Measurements from ENCODE around the gene GPR107. TPM values are rescaled to one million over a fixed set of nuclear protein-coding genes. Genes with fewer than 3 reads are reported as not detected.

The GPR107 gene
- total and polyA plus RNA-seq, 2 of the 8 experiments (the other 6 are each of a cell fraction or from before 2014, with no cell fraction given), result 19.3 to 30.7 TPM

GRCh38 chr9:130173666-130173983, 119.9 kb downstream of the GPR107 start:
- ChIA-PET CTCF (ENCODE audit: partially characterized antibody) (interaction anchor here (0.7 to 2.8 kb wide), 13 partner anchors 8 to 154 kb away, joined by 3 to 20 read pairs (median 4); no protein-coding TSS in a partner anchor), POLR2A (ENCODE audit: partially characterized antibody) (interaction anchor here (1.0 to 1.8 kb wide), 3 partner anchors 20 to 35 kb away, joined by 3 to 5 read pairs (median 4); no protein-coding TSS in a partner anchor)
- Histone ChIP-seq H2BK5ac (ENCODE audit: low read depth, low read length) (peak overlapping the region; percentile 52; the same call in 1 of the 2 replicates), H3K4me1 (replicated peaks in 1 of 4; ENCODE audit: control insufficient read depth in 3 of 4, insufficient read depth in 4 of 4, low read length in 3 of 4) (peaks cover 4 to 14% (median 10%) of the 10 kb centered on the region in 4 experiments), H3K79me1 (ENCODE audit: low read depth, low read length) (peaks cover 13% of the 10 kb centered on the region), H3K4me3 (ENCODE audit: extremely low read depth in 1 of 4, insufficient read depth in 2 of 4, low read depth in 3 of 4, low read length in 4 of 4) (peak overlapping the region; percentile 44 to 80 (median 54); a peak in 6 of 8 replicates), H4K5ac (ENCODE audit: insufficient read length, low read depth, low read length) (no peak overlapping the region), H4K91ac (replicated peaks; ENCODE audit: insufficient read length, low read length) (peak overlapping the region; percentile 72), H4K8ac (ENCODE audit: extremely low read depth, insufficient read depth, low read length) (no peak overlapping the region), H3K23me2 (ENCODE audit: low read depth, low read length) (peaks cover 11% of the 10 kb centered on the region), H3K27ac (ENCODE audit: low read depth, low read length) (no peak overlapping the region), H2AFZ (ENCODE audit: low read length) (no peak overlapping the region), H3K18ac (ENCODE audit: extremely low read depth, low read length) (peak overlapping the region; percentile 73), H4K20me1 (replicated peaks in 1 of 2; ENCODE audit: control insufficient read depth in 1 of 2, insufficient read depth in 2 of 2, low read length in 2 of 2) (peaks cover 3 to 12% of the 10 kb centered on the region in 2 experiments), H3K9me3 (ENCODE audit: insufficient read depth in 2 of 2, low read depth in 1 of 2, low read length in 1 of 2) (no peaks in the 10 kb centered on the region), H3K9ac (replicated peaks in 1 of 4; ENCODE audit: extremely low read depth in 1 of 4, low read depth in 3 of 4, low read length in 3 of 4) (no peak overlapping the region), H2BK120ac (replicated peaks; ENCODE audit: low read depth, low read length) (no peak overlapping the region), H3K14ac (ENCODE audit: insufficient read length) (no peak overlapping the region), H3K4me2 (ENCODE audit: insufficient read depth in 1 of 2, low read depth in 2 of 2, low read length in 2 of 2) (peak overlapping the region; percentile 85 to 95), H3K79me2 (ENCODE audit: control insufficient read depth in 1 of 2, insufficient read depth in 2 of 2, low read length in 2 of 2) (peaks cover 0 to 24% of the 10 kb centered on the region in 2 experiments; a peak in 2 of 4 replicates), H2AK5ac (ENCODE audit: low read depth, low read length) (0 out of 2 replicates have a peak overlapping the region, but pooled peaks have one; percentile 82), H3K56ac (replicated peaks; ENCODE audit: insufficient read length, low read depth, low read length) (no peak overlapping the region), H2BK12ac (ENCODE audit: low read depth, low read length) (peak overlapping the region; percentile 94; the same call in 1 of the 2 replicates), H3K27me3 (replicated peaks in 1 of 4; ENCODE audit: control insufficient read depth in 3 of 4, extremely low read depth in 1 of 4, insufficient read depth in 3 of 4, low read length in 3 of 4) (peaks cover 0 to 13% (median 5%) of the 10 kb centered on the region in 4 experiments; a peak in 3 of 7 replicates), H3K36me3 (ENCODE audit: control insufficient read depth in 2 of 4, insufficient read depth in 4 of 4, low read length in 3 of 4) (no peaks in the 10 kb centered on the region), H2BK20ac (ENCODE audit: low read length) (no peak overlapping the region), H3K4ac (replicated peaks; ENCODE audit: insufficient read length, low read depth, low read length) (peak overlapping the region; percentile 54), H2BK15ac (ENCODE audit: low read length) (0 out of 2 replicates have a peak overlapping the region, but pooled peaks have one; percentile 65), H3K23ac (ENCODE audit: insufficient read length) (no peak overlapping the region)
- TF ChIP-seq BCL11A (IDR thresholded peaks at IDR 0.05; ENCODE audit: low read depth in 2 of 2, low read length in 2 of 2), result no peak
- no peak for TF ChIP-seq JUND (IDR thresholded peaks at IDR 0.05; ENCODE audit: low read length)
- TF ChIP-seq CEBPB (IDR thresholded peaks at IDR 0.05; ENCODE audit: low read depth, low read length), result peak; percentile 65; the same call in 1 of the 2 replicates
- TF ChIP-seq SP1 (IDR thresholded peaks at IDR 0.05; ENCODE audit: low read depth, low read length), result no peak
- no peak for TF ChIP-seq PHF8 (conservative IDR thresholded peaks at IDR 0.05; ENCODE audit: low read depth, low read length)
- no peak for TF ChIP-seq TAF7 (optimal IDR thresholded peaks at IDR 0.05; ENCODE audit: borderline replicate concordance, low read depth, low read length)
- no peak for DNase-seq (ENCODE audit: low read depth in 1 of 2, low spot score in 2 of 2)
- WGBS, 2 experiments (ENCODE audit: extremely low coverage in 1 of 2, insufficient coverage in 1 of 2, insufficient read length in 1 of 2, insufficient replicate concordance in 2 of 2, low coverage in 1 of 2, low lambda C conversion rate in 2 of 2, missing lambda C conversion rate in 1 of 2), result 76% methylated on average over 9 of the region's 9 CpGs; no CpG with 5 or more reads in 1 of the 2 experiments
- FAIRE-seq, result no peak
